DOHH2 (cell line): Measurements from ENCODE around the gene HOXC9.

Source experiments
- H3F3A ChIP-seq: fragments of 200-600 bp; sonication (generic), shearing (Covaris generic); 2 replicates; pipeline ENCODE4 v1.6.0; 2016; ENCODE audit warnings: antibody characterized with exemption, mild to moderate bottlenecking; ENCODE audit not compliant: control insufficient read depth, insufficient read depth
- H3K27ac ChIP-seq: fragments of 200-600 bp; sonication (generic); 2 replicates; pipeline ENCODE4 v1.5.1; 2014; ENCODE audit warnings: low read depth, mild to moderate bottlenecking, low read length, moderate library complexity
- H3K27me3 ChIP-seq: fragments of 200-600 bp; sonication (generic); 2 replicates; pipeline ENCODE4 v1.6.1; 2014; ENCODE audit warnings: mild to moderate bottlenecking, low read length, mixed read lengths; ENCODE audit not compliant: control insufficient read depth
- H3K36me3 ChIP-seq: fragments of 200-600 bp; sonication (generic); 2 replicates; pipeline ENCODE4 v1.6.1; 2014; ENCODE audit warnings: mild to moderate bottlenecking, low read length, moderate library complexity, mixed read lengths; ENCODE audit not compliant: control insufficient read depth
- H3K4me1 ChIP-seq: fragments of 200-600 bp; sonication (generic); 2 replicates; pipeline ENCODE4 v1.6.1; 2014; ENCODE audit warnings: mild to moderate bottlenecking, low read length, mixed read lengths; ENCODE audit not compliant: control insufficient read depth
- H3K4me2 ChIP-seq: fragments of 200-600 bp; sonication (generic); 2 replicates; pipeline ENCODE4 v1.6.0; 2014; ENCODE audit warnings: mild to moderate bottlenecking, low read length, moderate library complexity
- H3K4me3 ChIP-seq: fragments of 200-600 bp; sonication (generic); 2 replicates; pipeline ENCODE4 v1.5.1; 2014; ENCODE audit warnings: mild to moderate bottlenecking, low read length, mixed read lengths
- H3K79me2 ChIP-seq: fragments of 200-600 bp; sonication (generic); 2 replicates; pipeline ENCODE4 v1.6.1; 2014; ENCODE audit warnings: mild to moderate bottlenecking, low read length, mixed read lengths; ENCODE audit not compliant: control insufficient read depth
- H3K9me2 ChIP-seq: fragments of 200-600 bp; sonication (generic); replicated peaks from 2 replicates; pipeline ENCODE4 v1.6.1; 2014; ENCODE audit warnings: mild to moderate bottlenecking, low read length, mixed read lengths; ENCODE audit not compliant: control insufficient read depth
- H3K9me3 ChIP-seq: fragments of 200-600 bp; sonication (generic); 2 replicates; pipeline ENCODE4 v1.6.1; 2014; ENCODE audit warnings: antibody characterized with exemption, low read length, mixed read lengths; ENCODE audit not compliant: control insufficient read depth, insufficient read depth
- H4K20me1 ChIP-seq: fragments of 200-600 bp; sonication (generic); 2 replicates; pipeline ENCODE4 v1.6.0; 2014; ENCODE audit warnings: low read depth, mild to moderate bottlenecking, antibody characterized with exemption, low read length, moderate library complexity; ENCODE audit not compliant: control insufficient read depth, insufficient read depth
- CTCF ChIP-seq: fragments of 200-600 bp; sonication (generic); IDR thresholded peaks from one replicate; pipeline ENCODE4 v1.5.1; 2014; ENCODE audit warnings: antibody characterized with exemption, mild to moderate bottlenecking, low read depth, low read length; ENCODE audit not compliant: poor library complexity, severe bottlenecking
- EZH2phosphoT487 ChIP-seq: fragments of 200-600 bp; sonication (generic); IDR thresholded peaks from 2 replicates; pipeline ENCODE4 v1.6.1; 2017; ENCODE audit warnings: borderline replicate concordance, mild to moderate bottlenecking, antibody characterized with exemption, low read length, moderate library complexity, mixed read lengths

Gene HOXC9

GRCh38 chr12:53958128-53958527, 41.8 kb upstream of the HOXC9 start:
- no peaks in the 10 kb centered on the region for H3K79me2 ChIP-seq
- H3K36me3 ChIP-seq = no peaks in the 10 kb centered on the region
- no peaks in the 10 kb centered on the region for H3F3A ChIP-seq
- H3K27ac ChIP-seq = no peak overlapping the region
- H3K27me3 ChIP-seq = peaks cover 65% of the 10 kb centered on the region
- no peaks in the 10 kb centered on the region for H4K20me1 ChIP-seq
- H3K9me3 ChIP-seq = no peaks in the 10 kb centered on the region
- no peaks in the 10 kb centered on the region for H3K9me2 ChIP-seq
- H3K4me3 ChIP-seq = no peak overlapping the region
- H3K4me2 ChIP-seq = no peak overlapping the region
- TF ChIP-seq CTCF = no peak
- no peak for TF ChIP-seq EZH2phosphoT487
- no peaks in the 10 kb centered on the region for H3K4me1 ChIP-seq

GRCh38 chr12:53959314-53959713, 40.6 kb upstream of the HOXC9 start:
- no peaks in the 10 kb centered on the region for H3K4me1 ChIP-seq
- peaks cover 57% of the 10 kb centered on the region for H3K27me3 ChIP-seq
- no peaks in the 10 kb centered on the region for H3K79me2 ChIP-seq
- no peaks in the 10 kb centered on the region for H4K20me1 ChIP-seq
- H3K4me3 ChIP-seq = no peak overlapping the region
- no peaks in the 10 kb centered on the region for H3K36me3 ChIP-seq
- no peaks in the 10 kb centered on the region for H3K9me3 ChIP-seq
- no peak for TF ChIP-seq EZH2phosphoT487
- no peak for TF ChIP-seq CTCF
- no peak overlapping the region for H3K27ac ChIP-seq
- H3F3A ChIP-seq = no peaks in the 10 kb centered on the region
- H3K9me2 ChIP-seq = no peaks in the 10 kb centered on the region
- no peak overlapping the region for H3K4me2 ChIP-seq

GRCh38 chr12:53960187-53961024, 39.6 kb upstream of the HOXC9 start:
- no peaks in the 10 kb centered on the region for H3K36me3 ChIP-seq
- no peak overlapping the region for H3K4me2 ChIP-seq
- H3K9me3 ChIP-seq = no peaks in the 10 kb centered on the region
- H3K27ac ChIP-seq = no peak overlapping the region
- H3K9me2 ChIP-seq = no peaks in the 10 kb centered on the region
- H3K4me1 ChIP-seq = peaks cover 3% of the 10 kb centered on the region
- H3K79me2 ChIP-seq = no peaks in the 10 kb centered on the region
- H3K27me3 ChIP-seq = peaks cover 64% of the 10 kb centered on the region
- no peaks in the 10 kb centered on the region for H4K20me1 ChIP-seq
- no peak for TF ChIP-seq CTCF
- TF ChIP-seq EZH2phosphoT487 = no peak
- no peaks in the 10 kb centered on the region for H3F3A ChIP-seq
- no peak overlapping the region for H3K4me3 ChIP-seq
